Ovary (tissue), 9 donors: Measurements from ENCODE around the gene EPB41L1. TPM values are rescaled to one million over a fixed set of nuclear protein-coding genes. Genes with fewer than 3 reads are reported as not detected.

Experiments used
- DNase-seq, 5 donors: peaks; one replicate each; pipeline ENCODE4 v3.0.0-alpha.2; 2019 to 2020
- H3K27ac ChIP-seq, 2 donors: fragments of 200-600 bp; one replicate each; pipeline versions ENCODE4 v1.5.1 to v1.8.0; 2019 to 2022
- H3K27me3 ChIP-seq: fragments of 200-600 bp; one replicate; pipeline ENCODE4 v1.8.0; 2022
- H3K36me3 ChIP-seq: fragments of 200-600 bp; sonication (generic); one replicate; pipeline ENCODE4 v1.5.1; 2019
- H3K4me1 ChIP-seq: one replicate; pipeline ENCODE4 v1.8.1; 2013; ENCODE audit warnings: mild to moderate bottlenecking, moderate library complexity; ENCODE audit not compliant: insufficient read depth
- H3K4me3 ChIP-seq: fragments of 200-600 bp; sonication (generic); one replicate; pipeline ENCODE4 v1.5.1; 2017
- H3K9me3 ChIP-seq, 2 donors: fragments of 200-600 bp in 1 of 2; sonication (generic) in 1 of 2; one replicate each; pipeline versions ENCODE4 v1.5.1 to v1.8.1; 2013 to 2019; ENCODE audit warnings: mild to moderate bottlenecking in 1 of 2, moderate library complexity in 1 of 2
- EP300 ChIP-seq: sonication (generic); formaldehyde crosslinking; IDR thresholded peaks from one replicate; pipeline ENCODE4 v1.6.1; 2017; ENCODE audit warnings: antibody characterized with exemption
- POLR2A ChIP-seq: fragments of 450-650 bp; IDR thresholded peaks from one replicate; pipeline ENCODE4 v1.6.1; 2017; ENCODE audit warnings: antibody characterized with exemption, mild to moderate bottlenecking, moderate library complexity
- WGBS, 3 donors: extraction: QIAGEN DNeasy Blood & Tissue Kit in 1 of 3; methylation state at CpG; one replicate each; pipeline versions ENCODE4 v1.1.5 to v1.1.7; 2013 to 2017; 5-methylcytosine and 5-hydroxymethylcytosine counted together
- intact Hi-C, 4 donors: fragments of 100-400 bp; cut with DNase I; formaldehyde crosslinking; loops; one replicate each; pipeline versions ENCODE4 v1.11.0 to v1.15.1; 2022 to 2023
- polyA plus RNA-seq, 2 donors: library from polyadenylated mRNA; stranded (reverse); fragments of 200-250 nt in 1 of 2; fragments of 350-450 nt in 1 of 2; fragmentation: Illumina TruSeq in 1 of 2; extraction: RNeasy Lipid Tissue Mini Kit (QIAGEN cat#74804) in 1 of 2; gene quantifications; one replicate each; pipeline ENCODE4 v1.2.3, GENCODE V29; 2013 to 2014
- total RNA-seq, 7 donors: library from RNA; depleted of rRNA in 2 of 7; stranded (reverse); fragments of >200 nt in 2 of 7; fragmentation: NEBNext Ultra II Directional in 3 of 7; extraction: Animal tissue kit (Norgen Biotek cat#: 25700) in 3 of 7; gene quantifications; one replicate each; pipeline versions ENCODE4 v1.1.0 to v1.2.4, GENCODE V29; 2016 to 2023
- TF ChIP-seq, protein P1 (sequence below), 3 donors: fragments of 450-650 bp in 2 of 3; fragments of 200-600 bp in 1 of 3; IDR thresholded peaks; one replicate each; pipeline versions ENCODE4 v1.5.1 to v1.8.0; 2016 to 2022; ENCODE audit warnings: antibody characterized with exemption in 3 of 3, mild to moderate bottlenecking in 1 of 3
- donor health status: DM: no; HTN: no; CAD: no; lungs with moderate emphysema.
- donor health status: DM: no; HTN: no; CAD: no.
- donor health status: Bipolar disorder and iron deficiency.
- donor health status: DM: yes; HTN: yes; CAD: no.
- donor health status: DM: no; HTN: no; CAD: no.
- donor health status: DM: yes; HTN: yes; CAD: no.

EPB41L1 gene
- total and polyA plus RNA-seq, 9 donors: 23.4 to 207 (median 63.2) TPM

DNA sequence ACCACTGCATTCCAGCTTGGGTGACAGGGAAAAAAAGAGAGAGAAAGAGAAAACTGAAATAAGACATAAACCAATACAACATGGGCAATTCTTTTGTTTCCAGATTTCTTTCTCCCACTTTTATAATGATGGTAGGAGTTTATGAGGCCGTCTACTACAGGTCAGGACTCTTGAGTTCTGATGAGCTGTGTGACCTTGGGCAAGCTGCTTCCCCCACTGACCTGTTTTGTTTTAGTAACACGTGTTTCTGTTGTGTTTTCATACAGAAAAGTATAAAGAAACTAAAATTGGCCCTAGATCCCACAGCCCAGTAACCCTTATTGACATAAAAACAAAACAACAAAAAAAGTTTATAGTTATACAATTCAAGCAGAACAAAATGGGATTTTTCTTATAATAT, 58.8 kb downstream of the EPB41L1 start:
- DNase-seq: no peak
- intact Hi-C loops: no loop called here
- no peak overlapping the region for H3K27ac ChIP-seq

DNA sequence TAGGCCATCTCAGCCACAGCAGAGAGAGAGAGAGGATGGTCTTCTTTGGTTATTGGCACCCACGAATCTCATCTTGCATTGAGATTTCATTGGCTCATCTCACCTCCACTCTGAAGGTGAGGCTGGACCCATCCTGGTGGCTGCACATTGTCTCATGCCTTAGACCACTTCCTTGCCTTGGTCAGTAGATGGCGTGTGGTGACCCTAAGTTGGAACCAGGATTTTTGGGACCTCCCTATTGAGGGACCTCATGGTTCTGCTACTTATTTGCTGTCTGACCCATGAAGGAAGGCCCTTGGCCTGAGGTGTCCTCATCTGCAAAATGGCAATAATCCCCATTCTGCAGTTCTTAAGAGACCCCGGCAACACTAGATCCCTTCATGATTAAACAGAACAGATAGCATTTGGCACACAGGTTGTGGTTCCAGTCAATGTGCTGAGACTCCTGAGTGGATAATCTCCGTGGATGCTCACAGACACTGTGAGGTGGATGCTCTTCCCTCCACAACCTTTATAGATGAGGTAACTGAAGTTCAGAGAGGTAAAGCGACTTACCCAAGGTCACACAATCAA, 60.2 kb downstream of the EPB41L1 start:
- 62 to 75% (median 72%) methylated on average over 5 of the region's 5 CpGs for WGBS, 3 donors
- intact Hi-C loops: no loop called here

More for the DNA sequence above, 58.8 kb downstream of the EPB41L1 start:
- no peaks in the 10 kb centered on the region for H3K36me3 ChIP-seq
- H3K4me3 ChIP-seq: no peak overlapping the region
- no peaks in the 10 kb centered on the region for H3K9me3 ChIP-seq
- TF ChIP-seq POLR2A (no peak), EP300 (no peak)
- TF ChIP-seq, protein P1, sequence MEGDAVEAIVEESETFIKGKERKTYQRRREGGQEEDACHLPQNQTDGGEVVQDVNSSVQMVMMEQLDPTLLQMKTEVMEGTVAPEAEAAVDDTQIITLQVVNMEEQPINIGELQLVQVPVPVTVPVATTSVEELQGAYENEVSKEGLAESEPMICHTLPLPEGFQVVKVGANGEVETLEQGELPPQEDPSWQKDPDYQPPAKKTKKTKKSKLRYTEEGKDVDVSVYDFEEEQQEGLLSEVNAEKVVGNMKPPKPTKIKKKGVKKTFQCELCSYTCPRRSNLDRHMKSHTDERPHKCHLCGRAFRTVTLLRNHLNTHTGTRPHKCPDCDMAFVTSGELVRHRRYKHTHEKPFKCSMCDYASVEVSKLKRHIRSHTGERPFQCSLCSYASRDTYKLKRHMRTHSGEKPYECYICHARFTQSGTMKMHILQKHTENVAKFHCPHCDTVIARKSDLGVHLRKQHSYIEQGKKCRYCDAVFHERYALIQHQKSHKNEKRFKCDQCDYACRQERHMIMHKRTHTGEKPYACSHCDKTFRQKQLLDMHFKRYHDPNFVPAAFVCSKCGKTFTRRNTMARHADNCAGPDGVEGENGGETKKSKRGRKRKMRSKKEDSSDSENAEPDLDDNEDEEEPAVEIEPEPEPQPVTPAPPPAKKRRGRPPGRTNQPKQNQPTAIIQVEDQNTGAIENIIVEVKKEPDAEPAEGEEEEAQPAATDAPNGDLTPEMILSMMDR (IDR thresholded peaks at IDR 0.05): no peak
- WGBS, 3 donors: 10 to 17% (median 14%) methylated on average over 2 of the region's 2 CpGs
- H3K27me3 ChIP-seq: no peaks in the 10 kb centered on the region
- H3K4me1 ChIP-seq: peaks cover 2% of the 10 kb centered on the region

DNA sequence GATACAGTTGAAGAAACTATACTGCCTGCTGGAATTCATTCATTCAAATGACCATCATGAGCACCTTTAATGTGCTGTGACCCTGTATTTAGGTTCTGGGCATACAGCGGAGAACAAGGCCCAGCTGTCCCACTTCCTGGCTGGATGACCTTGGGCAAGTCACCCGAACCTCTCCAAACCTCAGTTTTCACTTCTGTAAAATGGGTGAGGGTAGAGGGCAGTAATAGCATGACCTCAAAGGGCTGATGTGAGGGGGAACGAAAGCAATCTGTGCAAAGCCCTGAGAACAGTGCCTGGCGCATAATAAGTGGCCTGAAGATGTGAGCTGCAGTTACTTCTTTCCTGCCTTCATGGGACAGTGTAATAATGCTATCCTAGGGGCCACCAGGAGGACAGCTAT, 61.2 kb downstream of the EPB41L1 start:
- Histone ChIP-seq H3K27ac (no peak overlapping the region), H3K4me1 (peaks cover 2% of the 10 kb centered on the region), H3K27me3 (no peaks in the 10 kb centered on the region), H3K4me3 (no peak overlapping the region), H3K9me3 (no peaks in the 10 kb centered on the region), H3K36me3 (no peaks in the 10 kb centered on the region)
- WGBS, 3 donors: 83 to 93% (median 88%) methylated on average over 4 of the region's 4 CpGs
- no peak for DNase-seq
- intact Hi-C loops: no loop called here
- TF ChIP-seq, protein P1 (IDR thresholded peaks at IDR 0.05): no peak
- no peak for TF ChIP-seq POLR2A
- no peak for TF ChIP-seq EP300

More for the DNA sequence above, 60.2 kb downstream of the EPB41L1 start:
- H3K27me3 ChIP-seq: no peaks in the 10 kb centered on the region
- no peak for DNase-seq
- H3K4me3 ChIP-seq: no peak overlapping the region
- H3K4me1 ChIP-seq: peaks cover 2% of the 10 kb centered on the region
- H3K27ac ChIP-seq: no peak overlapping the region
- H3K36me3 ChIP-seq: no peaks in the 10 kb centered on the region
- no peaks in the 10 kb centered on the region for H3K9me3 ChIP-seq
- TF ChIP-seq, protein P1 (IDR thresholded peaks at IDR 0.05): no peak
- no peak for TF ChIP-seq EP300
- TF ChIP-seq POLR2A: no peak

DNA sequence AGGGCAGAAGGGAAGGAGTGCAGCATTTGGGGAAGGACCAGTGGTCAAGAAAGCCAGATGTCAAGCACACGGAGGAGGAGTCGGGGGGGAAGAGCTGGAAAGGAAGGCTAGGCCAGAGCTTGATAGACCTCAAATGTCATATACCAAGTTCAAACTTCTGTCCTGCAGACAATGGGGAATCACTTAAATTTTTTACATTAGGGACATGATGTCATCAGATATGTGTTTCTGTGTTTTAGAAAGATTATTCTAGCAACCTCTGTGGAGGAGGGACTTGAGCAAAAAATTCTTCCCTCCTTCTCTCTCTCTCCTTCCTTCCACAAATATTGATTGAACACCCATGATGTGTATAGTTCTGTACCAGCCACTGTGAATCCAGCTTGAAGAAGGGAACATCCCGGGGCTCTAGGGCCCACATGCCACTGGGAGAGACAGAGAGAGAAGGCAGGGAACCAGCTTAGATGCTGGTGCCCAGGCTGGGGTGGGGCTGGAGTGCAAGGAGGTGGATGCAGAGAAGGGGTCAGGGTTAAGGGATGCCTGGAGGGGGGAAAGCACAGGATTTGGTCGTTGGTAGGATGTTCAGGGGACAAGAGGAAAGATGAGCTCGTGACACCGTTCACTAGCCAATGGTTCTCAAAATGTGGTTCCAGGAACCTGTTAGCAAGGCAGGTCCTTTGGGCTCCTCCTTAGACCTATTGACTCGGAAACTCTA, 61.9 kb downstream of the EPB41L1 start:
- intact Hi-C loops: no loop called here
- Histone ChIP-seq H3K4me3 (no peak overlapping the region), H3K4me1 (peaks cover 2% of the 10 kb centered on the region), H3K9me3 (no peaks in the 10 kb centered on the region), H3K27ac (no peak overlapping the region), H3K27me3 (no peaks in the 10 kb centered on the region), H3K36me3 (no peaks in the 10 kb centered on the region)
- no peak for DNase-seq
- WGBS, 3 donors: 82 to 89% (median 83%) methylated on average over 7 of the region's 7 CpGs
- TF ChIP-seq, protein P1 (IDR thresholded peaks at IDR 0.05): no peak
- TF ChIP-seq EP300 (no peak), POLR2A (no peak)
